Mesenchymal stem cell (in vitro differentiated cells and primary cell): ENCODE measurements around the gene CTDNEP1.

ENCODE experiments used
- DNase-seq: peaks from one replicate; pipeline ENCODE4 v3.0.0-alpha.2; 2013
- H2AFZ ChIP-seq: one replicate; pipeline ENCODE4 v1.6.1; 2013; ENCODE audit warnings: low read depth, mild to moderate bottlenecking, control low read depth, inconsistent platforms, low read length, moderate library complexity
- H2AK5ac ChIP-seq: 2 replicates; pipeline ENCODE4 v1.6.1; 2013; ENCODE audit warnings: low read length, moderate library complexity, mild to moderate bottlenecking, inconsistent platforms; ENCODE audit not compliant: severe bottlenecking
- H2BK120ac ChIP-seq: one replicate; pipeline ENCODE4 v1.6.1; 2013; ENCODE audit warnings: low read depth, mild to moderate bottlenecking, inconsistent platforms, low read length, moderate library complexity
- H2BK12ac ChIP-seq, 2 experiments: one replicate each; pipeline ENCODE4 v1.6.1; 2013; ENCODE audit warnings: inconsistent platforms in 2 of 2, low read length in 2 of 2, mild to moderate bottlenecking in 2 of 2, moderate library complexity in 2 of 2, control low read depth in 1 of 2
- H2BK15ac ChIP-seq: one replicate; pipeline ENCODE4 v1.6.1; 2013; ENCODE audit warnings: mild to moderate bottlenecking, low read depth, inconsistent platforms; ENCODE audit not compliant: poor library complexity, severe bottlenecking
- H2BK5ac ChIP-seq: 2 replicates; pipeline ENCODE4 v1.6.1; 2013; ENCODE audit warnings: low read depth, mild to moderate bottlenecking, low read length, control low read depth, inconsistent platforms; ENCODE audit not compliant: poor library complexity, severe bottlenecking
- H3K14ac ChIP-seq, 2 experiments: one replicate each; pipeline ENCODE4 v1.6.1; 2013; ENCODE audit warnings: inconsistent platforms in 2 of 2, low read length in 2 of 2, control low read depth in 1 of 2, mild to moderate bottlenecking in 1 of 2, moderate library complexity in 1 of 2
- H3K18ac ChIP-seq, 2 experiments: one replicate each; pipeline ENCODE4 v1.6.1; 2013; ENCODE audit warnings: inconsistent platforms in 2 of 2, low read length in 2 of 2, control low read depth in 1 of 2, low read depth in 1 of 2, mild to moderate bottlenecking in 1 of 2
- H3K23ac ChIP-seq, 2 experiments: one replicate each; pipeline ENCODE4 v1.6.1; 2013; ENCODE audit warnings: inconsistent platforms in 2 of 2, low read length in 2 of 2, mild to moderate bottlenecking in 2 of 2, moderate library complexity in 2 of 2, control low read depth in 1 of 2
- H3K27ac ChIP-seq: 2 replicates; pipeline ENCODE4 v1.5.1; 2013; ENCODE audit warnings: mild to moderate bottlenecking, moderate library complexity, low read length, control low read depth, inconsistent platforms; ENCODE audit not compliant: poor library complexity, severe bottlenecking
- H3K27me3 ChIP-seq, 2 experiments: 2 replicates each; pipeline versions ENCODE4 v1.6.1 to v1.7.0; 2013; ENCODE audit warnings: low read length in 2 of 2, mild to moderate bottlenecking in 2 of 2, moderate library complexity in 2 of 2, control low read depth in 1 of 2, inconsistent platforms in 1 of 2; ENCODE audit not compliant: control insufficient read depth in 1 of 2, insufficient read depth in 1 of 2
- H3K36me3 ChIP-seq, 2 experiments: 2 replicates each; pipeline versions ENCODE4 v1.6.1 to v1.7.0; 2013; ENCODE audit warnings: low read length in 2 of 2, control low read depth in 1 of 2, inconsistent platforms in 1 of 2, low read depth in 1 of 2, mild to moderate bottlenecking in 1 of 2; ENCODE audit not compliant: insufficient read depth in 2 of 2, control insufficient read depth in 1 of 2
- H3K4ac ChIP-seq, 2 experiments: one replicate each; pipeline ENCODE4 v1.6.1; 2013; ENCODE audit warnings: inconsistent platforms in 2 of 2, low read length in 2 of 2, mild to moderate bottlenecking in 2 of 2, moderate library complexity in 2 of 2, control low read depth in 1 of 2, low read depth in 1 of 2
- H3K4me1 ChIP-seq: 2 replicates; pipeline ENCODE4 v1.6.1; 2013; ENCODE audit warnings: low read depth, low read length, control low read depth; ENCODE audit not compliant: control insufficient read depth, insufficient read depth
- H3K4me2 ChIP-seq: 2 replicates; pipeline ENCODE4 v1.6.1; 2013; ENCODE audit warnings: low read length, mild to moderate bottlenecking, inconsistent platforms; ENCODE audit not compliant: poor library complexity, severe bottlenecking
- H3K4me3 ChIP-seq, 2 experiments: 2 replicates each; pipeline versions ENCODE4 v1.5.1 to v1.7.0; 2013; ENCODE audit warnings: low read length in 2 of 2, mild to moderate bottlenecking in 2 of 2, control low read depth in 1 of 2, low read depth in 1 of 2; ENCODE audit not compliant: insufficient read depth in 1 of 2
- H3K79me1 ChIP-seq: replicated peaks from 2 replicates; pipeline ENCODE4 v1.6.1; 2013; ENCODE audit warnings: mild to moderate bottlenecking, control low read depth, low read length, inconsistent platforms; ENCODE audit not compliant: poor library complexity, severe bottlenecking
- H3K9ac ChIP-seq: 2 replicates; pipeline ENCODE4 v1.7.0; 2013; ENCODE audit warnings: mild to moderate bottlenecking, low read length, moderate library complexity
- H3K9me3 ChIP-seq: 2 replicates; pipeline ENCODE4 v1.7.0; 2013; ENCODE audit warnings: mild to moderate bottlenecking, low read length; ENCODE audit not compliant: control insufficient read depth
- H4K8ac ChIP-seq: one replicate; pipeline ENCODE4 v1.6.1; 2013; ENCODE audit warnings: inconsistent platforms, mild to moderate bottlenecking, low read length, moderate library complexity
- H4K91ac ChIP-seq: one replicate; pipeline ENCODE4 v1.6.1; 2013; ENCODE audit warnings: mild to moderate bottlenecking, low read length, inconsistent platforms
- WGBS: methylation state at CpG from one replicate; pipeline ENCODE4 v1.1.7; 2013; ENCODE audit warnings: mixed read lengths; 5-methylcytosine and 5-hydroxymethylcytosine counted together

Gene CTDNEP1

GRCh38 chr17:7254511-7254910 lies 3.0 kb upstream of the CTDNEP1 start:
- H3K4me3 ChIP-seq, result no peak overlapping the region
- H3K4me1 ChIP-seq, result peaks cover 8% of the 10 kb centered on the region
- H2AFZ ChIP-seq, result no peak overlapping the region
- no peaks in the 10 kb centered on the region for H3K27me3 ChIP-seq
- H3K27ac ChIP-seq, result no peak overlapping the region
- peaks cover 14% of the 10 kb centered on the region for H3K79me1 ChIP-seq
- H2BK120ac ChIP-seq, result no peak overlapping the region
- H3K23ac ChIP-seq, result no peak overlapping the region
- no peaks in the 10 kb centered on the region for H3K9me3 ChIP-seq
- H3K18ac ChIP-seq, result no peak overlapping the region
- no peak for DNase-seq
- no peak overlapping the region for H3K4ac ChIP-seq
- H3K36me3 ChIP-seq, result peaks cover 39 to 52% of the 10 kb centered on the region in 2 experiments
- H3K14ac ChIP-seq, result no peak overlapping the region
- H4K91ac ChIP-seq, result no peak overlapping the region
- H2BK12ac ChIP-seq, result no peak overlapping the region
- H2AK5ac ChIP-seq, result no peak overlapping the region
- no peak overlapping the region for H4K8ac ChIP-seq
- H3K4me2 ChIP-seq, result no peak overlapping the region
- H2BK5ac ChIP-seq, result no peak overlapping the region
- whole genome bisulfite sequencing, result 95% methylated on average over 4 of the region's 4 CpGs
- H3K9ac ChIP-seq, result no peak overlapping the region
- no peak overlapping the region for H2BK15ac ChIP-seq

GRCh38 chr17:7253082-7253481 lies 1.5 kb upstream of the CTDNEP1 start:
- Histone ChIP-seq H2AFZ (no peak overlapping the region), H3K79me1 (peaks cover 14% of the 10 kb centered on the region), H4K8ac (no peak overlapping the region), H3K27me3 (no peaks in the 10 kb centered on the region), H3K23ac (no peak overlapping the region), H2AK5ac (peak overlapping the region; percentile 49), H2BK5ac (no peak overlapping the region), H3K4me1 (peaks cover 15% of the 10 kb centered on the region), H3K27ac (no peak overlapping the region), H2BK12ac (no peak overlapping the region), H3K9me3 (no peaks in the 10 kb centered on the region), H4K91ac (no peak overlapping the region), H3K18ac (no peak overlapping the region), H3K4ac (no peak overlapping the region), H3K14ac (no peak overlapping the region), H2BK120ac (no peak overlapping the region), H3K36me3 (peaks cover 29 to 39% of the 10 kb centered on the region in 2 experiments), H3K9ac (peak overlapping the region; percentile 97), H3K4me3 (peak overlapping the region in 1 of 2 experiments; percentile 90), H3K4me2 (peak overlapping the region; percentile 85), H2BK15ac (no peak overlapping the region)
- 93% methylated on average over 5 of the region's 5 CpGs for WGBS
- DNase-seq, result no peak

GRCh38 chr17:7252176-7253043 lies 876 bp upstream of the CTDNEP1 start, which contains the start of gene ELP5:
Gene ELP5 (plus strand): TSS chr17:7252215. CDS start chr17:7252551, 336 bp downstream.
- Histone ChIP-seq H3K4me3 (peak within 1 kb of the TSS; percentile 90), H2BK15ac (peak within 1 kb of the TSS; percentile 92), H3K4me2 (peak within 1 kb of the TSS; percentile 93), H3K18ac (peak within 1 kb of the TSS; percentile 95 to 98), H3K79me1 (peaks cover 14% of the 10 kb centered on the region), H3K9me3 (no peaks in the 10 kb centered on the region), H2BK5ac (peak within 1 kb of the TSS; percentile 97), H3K4me1 (peaks cover 15% of the 10 kb centered on the region), H3K9ac (peak within 1 kb of the TSS; percentile 97), H3K23ac (peak within 1 kb of the TSS in 1 of 2 experiments; percentile 72), H2AK5ac (no peak within 1 kb of the TSS), H2AFZ (peak within 1 kb of the TSS; percentile 91), H3K27me3 (no peaks in the 10 kb centered on the region), H3K4ac (peak within 1 kb of the TSS; percentile 73 to 97), H3K36me3 (peaks cover 25 to 33% of the 10 kb centered on the region in 2 experiments), H3K27ac (peak within 1 kb of the TSS; percentile 99), H3K14ac (peak within 1 kb of the TSS in 1 of 2 experiments; percentile 93), H2BK120ac (peak within 1 kb of the TSS; percentile 96), H4K91ac (peak within 1 kb of the TSS; percentile 97), H4K8ac (peak within 1 kb of the TSS; percentile 96), H2BK12ac (peak within 1 kb of the TSS in 1 of 2 experiments; percentile 65)
- 4% methylated on average over 43 of the region's 55 CpGs for WGBS
- DNase-seq, result peak; percentile 97
